WERI-Rb-1 (cell line): Measurements from ENCODE around the gene GLIS1.

Experiments
- DNase-seq: peaks from one replicate; pipeline ENCODE4 v3.0.0-alpha.2; 2020
- H3K27ac ChIP-seq: fragments of 250-450 bp; sonication (Bioruptor Pico); 2 replicates; pipeline ENCODE4 v1.5.1; 2020; ENCODE audit warnings: mild to moderate bottlenecking, moderate library complexity
- H3K27me3 ChIP-seq: fragments of 250-450 bp; sonication (Bioruptor Pico); 2 replicates; pipeline ENCODE4 v1.5.1; 2021; ENCODE audit warnings: mild to moderate bottlenecking, low read depth, moderate library complexity; ENCODE audit not compliant: insufficient read depth, severe bottlenecking
- H3K36me3 ChIP-seq: fragments of 250-450 bp; sonication (Bioruptor Pico); 2 replicates; pipeline ENCODE4 v1.5.1; 2020; ENCODE audit warnings: mild to moderate bottlenecking, moderate library complexity
- H3K4me3 ChIP-seq: 2 replicates; pipeline ENCODE4 v1.5.1; 2011; ENCODE audit warnings: low read depth, mild to moderate bottlenecking, control low read depth, low read length
- H3K9me3 ChIP-seq: fragments of 250-450 bp; sonication (Bioruptor Pico); 2 replicates; pipeline ENCODE4 v1.5.1; 2021; ENCODE audit warnings: mild to moderate bottlenecking, moderate library complexity; ENCODE audit not compliant: severe bottlenecking
- CTCF ChIP-seq: IDR thresholded peaks from 2 replicates; pipeline ENCODE4 v1.5.1; 2011; ENCODE audit warnings: low read depth, mild to moderate bottlenecking, control low read depth, inconsistent platforms, low read length

GLIS1 gene

GRCh38 chr1:53459321-53460175 lies 279.4 kb downstream of the GLIS1 start, which contains the start of gene DMRTB1:
Gene DMRTB1, plus strand, starts transcription at chr1:53459399. Its CDS starts 55 bp downstream, at chr1:53459454.
- no peaks in the 10 kb centered on the region for H3K9me3 ChIP-seq
- no peaks in the 10 kb centered on the region for H3K27me3 ChIP-seq
- TF ChIP-seq CTCF = no peak
- no peak within 1 kb of the TSS for H3K4me3 ChIP-seq
- no peak within 1 kb of the TSS for H3K27ac ChIP-seq
- no peaks in the 10 kb centered on the region for H3K36me3 ChIP-seq
- no peak for DNase-seq

GRCh38 chr1:53458634-53459033 lies 280.3 kb downstream of the GLIS1 start:
- no peaks in the 10 kb centered on the region for H3K36me3 ChIP-seq
- H3K9me3 ChIP-seq = no peaks in the 10 kb centered on the region
- H3K27me3 ChIP-seq = no peaks in the 10 kb centered on the region
- no peak overlapping the region for H3K27ac ChIP-seq
- no peak for TF ChIP-seq CTCF
- no peak for DNase-seq
- no peak overlapping the region for H3K4me3 ChIP-seq
